Measurements from ENCODE around the gene UBE4A.
"Not testable (repeated sequence)": the region's sequence is repeated elsewhere in the genome, so short reads cannot be mapped to it uniquely, and the experiment has no call there.

UBE4A gene

DNA sequence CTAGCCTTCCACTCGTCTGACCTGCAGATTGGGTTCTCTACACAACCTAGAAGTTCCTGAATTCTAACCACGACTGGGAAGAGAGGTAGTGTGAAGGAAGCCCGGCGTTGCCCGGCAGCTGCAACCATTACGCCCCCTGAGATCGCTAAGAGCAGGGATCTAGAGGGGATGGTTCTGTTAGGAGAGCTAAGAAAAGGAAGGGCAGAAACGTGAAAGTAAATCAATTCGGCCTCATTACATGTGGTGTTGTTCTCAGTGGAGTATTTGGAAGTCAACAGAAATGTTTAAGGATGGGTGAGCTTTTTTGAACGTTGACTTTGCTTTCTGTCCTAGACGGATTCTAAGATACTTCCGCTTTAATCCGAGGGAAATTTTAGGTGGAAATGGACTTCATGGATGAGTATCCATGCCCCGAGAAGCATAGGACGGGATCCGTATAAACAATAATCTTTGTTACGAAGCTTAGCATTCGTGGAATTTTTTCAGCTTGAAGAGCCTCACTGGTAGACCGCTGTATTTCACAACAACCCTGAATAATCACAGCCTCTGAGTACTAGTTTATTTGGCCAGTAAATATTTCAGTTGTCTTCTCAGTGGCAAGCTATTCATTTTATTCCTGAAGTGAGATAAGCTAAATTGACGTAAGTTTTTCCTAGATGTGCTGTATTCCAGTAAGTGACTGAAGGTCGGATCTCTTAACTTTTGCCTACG, 42.6 kb downstream of the UBE4A start:
- peak; percentile 79 for DNase-seq (ENCODE audit: low read depth)

DNA sequence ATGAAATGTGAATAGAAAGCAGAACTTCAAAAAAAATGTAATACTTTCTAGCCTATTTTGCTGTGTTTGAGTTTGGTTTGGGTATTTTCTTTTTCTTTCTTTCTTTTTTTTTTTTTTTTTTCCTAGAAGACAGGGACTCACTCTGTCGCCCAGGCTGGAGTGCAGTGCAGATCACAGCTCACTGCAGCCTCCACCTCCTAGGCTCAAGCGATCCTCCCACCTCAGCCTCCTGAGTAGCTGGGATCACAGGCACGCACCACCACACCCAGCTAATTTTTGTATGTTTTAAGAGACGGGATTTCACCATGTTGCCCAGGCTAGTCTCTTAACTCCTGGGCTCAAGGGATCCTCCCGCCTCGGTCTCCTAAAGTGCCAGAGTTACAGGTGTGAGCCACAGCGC, 43.2 kb downstream of the UBE4A start:
- not testable (repeated sequence) for DNase-seq (ENCODE audit: low read depth)

DNA sequence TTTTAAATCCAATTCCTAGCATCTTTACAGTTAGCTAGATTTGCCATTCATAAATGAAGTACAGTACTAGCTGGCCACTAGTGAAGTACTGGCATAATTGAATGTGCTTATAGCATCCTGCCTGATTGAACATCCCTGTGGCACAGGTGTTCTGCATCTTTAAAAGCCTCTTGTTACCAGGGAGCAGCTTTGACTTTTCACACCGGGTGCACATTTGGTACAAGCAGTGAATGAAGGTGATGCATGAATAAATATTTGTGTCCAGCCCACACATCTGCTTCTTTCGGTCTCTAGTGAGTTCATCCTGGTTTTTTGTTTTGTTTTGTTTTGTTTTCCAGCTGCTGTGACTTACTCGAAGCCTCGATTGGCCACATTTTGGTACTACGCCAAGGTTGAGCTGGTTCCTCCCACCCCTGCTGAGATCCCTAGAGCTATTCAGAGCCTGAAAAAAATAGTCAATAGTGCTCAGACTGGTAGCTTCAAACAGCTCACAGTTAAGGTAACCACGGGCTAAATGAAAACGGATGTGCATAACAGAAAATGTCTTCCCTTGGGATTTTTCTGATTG, 47.3 kb downstream of the UBE4A start:
- DNase-seq (ENCODE audit: low read depth) = no peak

- DNase-seq (ENCODE audit: low read depth) = no peak
Observed at GRCh38 chr11:118410055-118410745, 50.8 kb downstream of the UBE4A start.

DNA sequence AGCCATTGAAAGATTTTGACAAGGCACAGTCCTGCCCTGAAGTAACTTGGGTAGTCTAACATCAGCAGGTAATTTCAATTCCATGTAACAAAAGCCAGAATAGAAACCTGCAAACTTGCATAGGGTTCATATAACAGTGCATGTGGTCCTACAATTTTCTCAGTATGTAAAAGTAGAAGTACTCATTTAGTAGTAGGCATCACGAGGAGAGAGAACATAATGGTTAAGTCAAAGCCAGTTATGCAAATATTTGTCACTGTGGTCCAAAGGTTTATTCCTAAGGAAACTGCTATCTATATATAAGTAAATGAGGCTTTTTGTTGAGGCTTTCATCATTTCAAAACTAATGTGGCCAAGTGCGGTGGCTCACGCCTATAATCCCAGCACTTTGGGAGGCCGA, 52.1 kb downstream of the UBE4A start:
- no peak for DNase-seq (ENCODE audit: low read depth)

- no peak for DNase-seq (ENCODE audit: low read depth)
Observed at GRCh38 chr11:118412921-118413320, 53.5 kb downstream of the UBE4A start.

- DNase-seq (ENCODE audit: low read depth) = no peak
Observed at GRCh38 chr11:118415062-118415738, 55.8 kb downstream of the UBE4A start.

DNA sequence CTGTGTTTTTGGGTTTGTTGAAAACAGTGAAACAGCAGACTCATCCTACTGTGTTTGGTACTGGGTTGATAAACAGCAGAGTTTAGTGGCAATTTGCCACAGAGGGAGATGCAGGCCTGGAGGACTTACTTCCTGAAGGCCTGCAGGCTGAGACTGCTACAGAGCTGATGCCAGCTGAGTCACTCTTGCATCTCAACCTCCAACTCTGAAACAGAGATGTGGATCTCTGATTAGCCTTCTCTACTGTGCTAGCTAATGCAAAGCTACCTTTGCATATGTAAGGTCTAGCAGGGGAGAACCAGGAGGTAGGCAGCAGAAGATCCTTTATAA, 56.3 kb downstream of the UBE4A start:
- DNase-seq (ENCODE audit: low read depth) = peak; percentile 88

- not testable (repeated sequence) for DNase-seq (ENCODE audit: low read depth)
Observed at GRCh38 chr11:118416900-118417299, 57.5 kb downstream of the UBE4A start.

DNA sequence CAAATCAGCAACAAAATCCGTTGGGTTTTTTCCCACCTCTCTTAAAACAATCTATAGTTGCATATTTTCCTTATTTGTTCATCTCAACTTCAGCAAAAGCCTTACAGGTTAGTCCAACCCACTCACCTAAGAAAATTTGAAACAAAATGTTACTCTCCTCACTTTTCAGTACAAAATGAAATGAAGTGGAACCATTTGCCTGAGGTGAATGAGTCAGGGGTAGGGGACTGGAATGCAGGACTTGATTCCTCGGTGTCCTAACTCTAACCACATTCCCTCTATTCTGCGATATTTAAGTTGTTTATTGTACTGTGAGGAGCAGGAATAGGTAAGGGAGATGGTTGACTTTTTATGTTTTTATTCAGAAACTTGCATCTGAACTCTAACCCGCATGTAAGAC, 58.4 kb downstream of the UBE4A start:
- no peak for DNase-seq (ENCODE audit: low read depth)

DNA sequence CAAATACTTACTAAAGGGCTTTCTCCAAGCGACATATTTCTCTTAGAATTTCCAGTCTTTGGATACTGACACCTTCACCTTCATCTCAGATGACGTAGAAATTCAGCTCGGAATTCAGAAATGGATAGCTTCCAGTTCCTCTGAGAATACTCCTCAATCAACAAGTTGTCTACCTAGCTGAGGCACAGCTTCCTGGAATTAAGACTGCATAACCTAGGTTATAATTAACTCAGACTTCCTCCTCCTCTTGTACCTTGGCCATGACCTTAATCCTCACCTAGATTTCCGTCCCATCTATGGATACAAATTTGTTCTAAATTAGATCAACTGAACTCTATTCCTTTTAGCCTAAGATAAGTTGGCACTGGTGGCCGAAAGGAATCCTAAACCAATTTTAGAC, 59.4 kb downstream of the UBE4A start:
- DNase-seq (ENCODE audit: low read depth) = no peak

DNA sequence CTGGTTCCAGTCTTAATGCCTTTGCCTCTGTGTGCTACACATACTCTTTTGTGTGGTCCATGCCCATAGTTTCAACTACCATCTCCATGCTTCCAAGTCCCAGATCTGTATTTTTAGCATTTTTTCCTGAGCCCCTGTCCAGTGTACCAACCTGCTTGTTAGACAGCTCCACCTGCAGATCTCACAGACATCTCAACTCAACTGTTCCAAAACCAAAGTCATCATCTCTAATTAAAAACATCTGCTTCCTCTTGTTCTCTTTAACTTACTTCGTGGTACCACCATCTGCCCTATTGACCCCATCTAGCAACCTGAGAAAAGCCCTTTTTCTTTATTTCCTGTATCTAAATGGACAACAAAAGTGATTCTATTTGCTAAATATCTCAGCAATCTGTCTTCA, 68.3 kb downstream of the UBE4A start:
- DNase-seq (ENCODE audit: low read depth) = no peak

DNA sequence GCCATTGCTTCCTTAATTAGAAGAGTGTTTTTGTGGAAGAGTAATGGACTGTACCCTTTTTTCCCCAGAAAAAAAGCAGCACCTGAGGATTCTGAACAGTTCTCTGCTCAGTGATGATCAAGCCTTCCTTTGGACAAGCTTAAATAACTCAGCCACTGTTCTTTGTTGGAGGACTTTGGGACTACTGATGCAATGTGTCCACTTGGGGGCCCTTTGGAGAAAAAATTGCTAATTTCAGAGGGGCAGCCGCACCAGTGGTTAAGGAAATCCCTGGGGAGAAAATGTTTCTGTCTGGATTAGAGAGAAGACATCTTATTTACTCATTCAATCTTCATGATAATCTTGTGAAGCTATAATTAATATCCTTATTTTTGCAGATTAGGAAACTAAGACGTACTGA, 71.6 kb downstream of the UBE4A start:
- no peak for DNase-seq (ENCODE audit: low read depth)

GRCh38 chr11:118434123-118434552, 74.7 kb downstream of the UBE4A start:
- DNase-seq (ENCODE audit: low read depth) = no peak

DNA sequence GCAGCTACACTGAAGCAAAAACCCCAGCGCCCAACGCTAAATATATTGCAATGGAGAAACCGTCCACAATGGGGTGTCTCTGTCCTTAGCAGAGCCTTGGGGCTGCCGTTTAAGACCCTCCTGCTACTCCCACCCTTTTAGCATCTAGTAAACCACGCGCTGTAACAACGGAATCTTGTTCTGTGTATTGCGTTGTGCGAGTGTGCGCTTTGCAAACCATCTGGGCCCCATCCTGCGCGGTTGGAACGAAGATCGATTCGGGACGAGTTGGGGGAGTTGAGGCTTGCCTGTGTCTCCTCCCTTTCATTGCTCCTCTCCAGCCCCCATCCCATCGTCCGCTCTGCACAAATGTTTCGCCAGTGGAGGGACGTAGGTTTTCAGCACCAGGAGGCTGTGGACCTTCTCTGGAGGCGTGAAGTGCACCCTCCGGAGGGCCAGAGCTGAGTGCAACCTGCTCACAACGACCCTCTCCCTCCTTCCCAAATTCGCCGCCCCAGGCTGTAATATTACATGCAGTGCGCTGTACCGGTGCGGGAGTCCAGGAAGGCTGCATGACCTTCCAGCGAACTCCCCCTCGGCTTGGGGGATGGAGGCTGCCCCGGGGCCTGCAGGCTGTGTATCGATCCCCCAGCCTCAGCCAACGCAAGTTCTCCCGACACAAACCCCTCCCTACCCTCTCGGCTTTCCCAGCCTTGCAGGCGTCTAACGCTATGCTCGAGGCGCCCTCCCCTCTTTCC, 75.3 kb downstream of the UBE4A start:
- DNase-seq (ENCODE audit: low read depth) = no peak

DNA sequence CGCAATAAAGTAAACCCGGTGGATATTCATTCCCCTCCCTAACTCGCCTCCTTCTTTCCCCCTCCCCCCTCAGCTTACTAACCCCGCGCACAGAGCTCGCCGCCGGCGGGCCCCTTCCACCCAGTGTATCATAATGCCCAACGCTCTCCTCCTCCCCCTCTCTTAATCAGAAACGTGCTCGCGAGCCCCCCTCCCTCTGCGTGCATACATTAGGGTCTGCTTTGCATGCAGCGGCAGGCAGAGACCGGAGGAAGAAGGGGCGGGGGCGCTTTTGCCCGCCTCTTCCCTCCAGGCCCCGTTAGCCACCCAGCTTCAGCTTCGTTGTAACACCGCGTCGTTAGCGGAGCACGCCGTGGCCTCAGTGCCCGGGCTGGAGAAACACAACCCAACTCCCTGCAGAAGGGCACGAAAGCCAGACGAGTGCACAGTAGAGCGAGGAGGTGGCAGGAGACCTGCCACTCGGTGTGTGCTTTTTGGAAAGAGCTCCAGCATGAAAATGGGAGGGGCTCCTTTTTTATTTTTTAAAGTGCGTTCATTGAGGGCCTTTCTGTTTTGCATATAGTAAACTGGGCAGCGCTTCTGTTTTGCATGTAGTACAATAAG, 76.0 kb downstream of the UBE4A start:
- DNase-seq (ENCODE audit: low read depth) = no peak

DNA sequence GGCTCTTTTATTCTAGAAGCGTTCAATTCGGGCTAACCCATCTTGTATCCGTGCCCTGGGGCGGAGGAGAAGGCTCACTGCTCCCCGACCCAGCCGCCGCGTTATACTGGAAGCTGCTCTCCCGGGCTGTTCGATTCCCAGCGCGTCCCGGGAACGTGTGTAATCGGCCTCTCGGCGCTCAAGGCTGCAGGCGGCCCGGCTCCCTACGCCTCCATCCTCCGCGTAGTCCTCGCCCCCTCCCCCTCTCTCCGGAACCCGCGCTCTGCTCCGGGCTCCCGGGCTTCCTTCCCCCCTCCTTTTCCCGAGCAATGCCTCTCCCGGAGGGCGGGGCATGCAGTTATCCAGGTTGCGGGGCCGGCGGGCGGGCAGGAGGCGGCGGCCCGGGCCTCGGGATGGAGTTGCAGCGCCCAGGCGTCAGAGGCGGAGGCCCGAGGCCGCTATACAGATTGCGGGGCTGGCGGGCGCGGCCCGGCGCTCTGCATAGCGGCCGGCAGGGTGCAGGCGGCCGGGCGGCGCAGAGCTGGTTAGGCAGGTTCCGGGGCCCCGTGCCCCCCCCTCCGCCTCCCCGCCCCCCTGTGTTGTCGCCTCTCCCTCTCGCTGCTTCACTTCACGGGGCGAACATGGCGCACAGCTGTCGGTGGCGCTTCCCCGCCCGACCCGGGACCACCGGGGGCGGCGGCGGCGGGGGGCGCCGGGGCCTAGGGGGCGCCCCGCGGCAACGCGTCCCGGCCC, 76.7 kb downstream of the UBE4A start, which contains the start of gene KMT2A:
Gene KMT2A (plus strand): TSS at position 600 of the 732 bp plus-strand sequence. CDS start 21 bp downstream, at position 621.
- peak; percentile 77 for DNase-seq (ENCODE audit: low read depth)

GRCh38 chr11:118436639-118437207, 77.3 kb downstream of the UBE4A start:
- no peak for DNase-seq (ENCODE audit: low read depth)

GRCh38 chr11:118437208-118438125, 78.1 kb downstream of the UBE4A start:
- no peak for DNase-seq (ENCODE audit: low read depth)
